ENCODE data around the gene PODXL. TPM values are rescaled to one million over a fixed set of nuclear protein-coding genes. Genes with fewer than 3 reads are reported as not detected.

PODXL gene
- total RNA-seq, 5 donors from 2014 or later (not counting 1 experiment from before 2014, with no cell fraction given): 0.63 to 2.6 (median 1.5) TPM

DNA sequence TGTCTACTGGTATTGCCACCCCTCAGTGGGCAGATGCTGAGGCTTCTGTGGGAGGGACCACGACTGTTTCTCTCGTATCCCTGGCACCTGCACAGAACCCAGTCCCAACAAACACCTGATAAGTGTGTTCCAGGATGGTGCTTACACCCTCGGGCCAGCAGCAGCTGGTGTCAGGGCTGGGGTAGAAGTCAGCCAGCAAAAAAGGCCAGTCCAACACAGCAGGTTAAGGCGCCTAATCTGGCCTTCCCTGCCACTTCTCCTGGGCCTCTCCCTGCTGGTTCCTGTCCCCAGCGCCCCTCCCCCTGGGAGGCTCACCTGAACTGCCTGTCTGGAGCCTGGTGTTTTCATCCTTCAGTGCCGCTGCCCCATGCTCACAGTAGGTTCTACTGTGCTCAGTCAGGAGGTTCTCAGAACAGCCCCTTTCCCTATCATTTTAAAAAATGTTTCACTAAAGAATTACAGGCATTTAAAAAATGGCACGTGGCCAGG is 20.0 kb downstream of the PODXL start:
- WGBS (ENCODE audit: insufficient coverage): 88% methylated on average over 4 of the region's 7 CpGs
- CTCF ChIA-PET: no interaction called here
- no peaks in the 10 kb centered on the region for H3K4me1 Mint-ChIP-seq

GRCh38 chr7:131533566-131534561 is 22.6 kb downstream of the PODXL start:
- Mint-ChIP-seq H3K27me3 (peaks cover 0 to 2% of the 10 kb centered on the region in 2 donors), H3K9me3 (no peaks in the 10 kb centered on the region), H3K27ac (no peak overlapping the region), H3K4me1 (no peaks in the 10 kb centered on the region), H3K4me3 (no peak overlapping the region), H3K36me3 (no peaks in the 10 kb centered on the region)
- Histone ChIP-seq H3K27me3 (replicated peaks in 1 of 2; ENCODE audit: control insufficient read depth in 2 of 2, extremely low read depth in 1 of 2, insufficient read depth in 2 of 2, low read length in 1 of 2) (peaks cover 0 to 16% of the 10 kb centered on the region in 2 experiments), H3K4me3 (ENCODE audit: control insufficient read depth in 1 of 2, extremely low read depth in 1 of 2, low read length in 1 of 2) (no peak overlapping the region), H3K27ac (ENCODE audit: low read length) (no peak overlapping the region), H3K4me1 (ENCODE audit: control insufficient read depth in 1 of 2, extremely low read depth in 1 of 2, insufficient read depth in 2 of 2, low read length in 2 of 2) (no peaks in the 10 kb centered on the region), H3K9me3 (no peaks in the 10 kb centered on the region), H3K36me3 (ENCODE audit: control insufficient read depth in 2 of 2, extremely low read depth in 1 of 2, insufficient read depth in 1 of 2, low read length in 1 of 2) (no peaks in the 10 kb centered on the region)
- DNase-seq (no peak), ATAC-seq (replicated peaks in 1 of 4) (no peak)
- ChIA-PET CTCF (no interaction called here), POLR2A (no interaction called here)
- 91% methylated on average over 4 of the region's 15 CpGs for WGBS (ENCODE audit: insufficient coverage)

More for the DNA sequence above, 20.0 kb downstream of the PODXL start:
- POLR2A ChIA-PET: no interaction called here
- Mint-ChIP-seq H3K9me3 (no peaks in the 10 kb centered on the region), H3K36me3 (no peaks in the 10 kb centered on the region), H3K4me3 (no peak overlapping the region), H3K27me3 (peaks cover 4 to 5% of the 10 kb centered on the region in 2 donors), H3K27ac (no peak overlapping the region)
- no peak for ATAC-seq (replicated peaks in 1 of 4)
- no peak overlapping the region for H3K27ac ChIP-seq (ENCODE audit: low read length)
- H3K4me3 ChIP-seq (ENCODE audit: control insufficient read depth in 1 of 2, extremely low read depth in 1 of 2, low read length in 1 of 2): no peak overlapping the region
- DNase-seq: no peak
- H3K9me3 ChIP-seq: no peaks in the 10 kb centered on the region
- peaks cover 0 to 11% of the 10 kb centered on the region in 2 experiments for H3K27me3 ChIP-seq (replicated peaks in 1 of 2; ENCODE audit: control insufficient read depth in 2 of 2, extremely low read depth in 1 of 2, insufficient read depth in 2 of 2, low read length in 1 of 2)
- H3K36me3 ChIP-seq (ENCODE audit: control insufficient read depth in 2 of 2, extremely low read depth in 1 of 2, insufficient read depth in 1 of 2, low read length in 1 of 2): no peaks in the 10 kb centered on the region
- no peaks in the 10 kb centered on the region for H3K4me1 ChIP-seq (ENCODE audit: control insufficient read depth in 1 of 2, extremely low read depth in 1 of 2, insufficient read depth in 2 of 2, low read length in 2 of 2)

- H3K4me3 Mint-ChIP-seq: no peak overlapping the region
- ATAC-seq (replicated peaks in 1 of 4): no peak
- H3K36me3 Mint-ChIP-seq: no peaks in the 10 kb centered on the region
These were observed 23.3 kb downstream of the PODXL start for GRCh38 chr7:131533151-131533559.

GRCh38 chr7:131532570-131533091 is 23.8 kb downstream of the PODXL start:
- CTCF ChIA-PET: interaction anchor here in 1 of 2 donors (0.6 kb wide), 1 partner anchor 21 kb away, joined by 3 read pairs; no protein-coding TSS in a partner anchor
- Histone ChIP-seq H3K9me3 (no peaks in the 10 kb centered on the region), H3K4me3 (ENCODE audit: control insufficient read depth in 1 of 2, extremely low read depth in 1 of 2, low read length in 1 of 2) (no peak overlapping the region), H3K4me1 (ENCODE audit: control insufficient read depth in 1 of 2, extremely low read depth in 1 of 2, insufficient read depth in 2 of 2, low read length in 2 of 2) (no peaks in the 10 kb centered on the region), H3K27ac (ENCODE audit: low read length) (no peak overlapping the region), H3K36me3 (ENCODE audit: control insufficient read depth in 2 of 2, extremely low read depth in 1 of 2, insufficient read depth in 1 of 2, low read length in 1 of 2) (no peaks in the 10 kb centered on the region), H3K27me3 (replicated peaks in 1 of 2; ENCODE audit: control insufficient read depth in 2 of 2, extremely low read depth in 1 of 2, insufficient read depth in 2 of 2, low read length in 1 of 2) (peaks cover 0 to 16% of the 10 kb centered on the region in 2 experiments)
- no peaks in the 10 kb centered on the region for H3K27me3 Mint-ChIP-seq
- no peaks in the 10 kb centered on the region for H3K36me3 Mint-ChIP-seq
- H3K27ac Mint-ChIP-seq: no peak overlapping the region
- ATAC-seq (replicated peaks in 1 of 4) (no peak), DNase-seq (no peak)
- H3K4me1 Mint-ChIP-seq: no peaks in the 10 kb centered on the region
- H3K9me3 Mint-ChIP-seq: no peaks in the 10 kb centered on the region
- WGBS (ENCODE audit: insufficient coverage): 83% methylated on average over 8 of the region's 10 CpGs
- POLR2A ChIA-PET: no interaction called here
- no peak overlapping the region for H3K4me3 Mint-ChIP-seq

More at GRCh38 chr7:131533151-131533559, 23.3 kb downstream of the PODXL start:
- H3K4me1 Mint-ChIP-seq: no peaks in the 10 kb centered on the region
- DNase-seq: no peak
- Histone ChIP-seq H3K4me1 (ENCODE audit: control insufficient read depth in 1 of 2, extremely low read depth in 1 of 2, insufficient read depth in 2 of 2, low read length in 2 of 2) (no peaks in the 10 kb centered on the region), H3K36me3 (ENCODE audit: control insufficient read depth in 2 of 2, extremely low read depth in 1 of 2, insufficient read depth in 1 of 2, low read length in 1 of 2) (no peaks in the 10 kb centered on the region), H3K27me3 (replicated peaks in 1 of 2; ENCODE audit: control insufficient read depth in 2 of 2, extremely low read depth in 1 of 2, insufficient read depth in 2 of 2, low read length in 1 of 2) (peaks cover 0 to 16% of the 10 kb centered on the region in 2 experiments), H3K4me3 (ENCODE audit: control insufficient read depth in 1 of 2, extremely low read depth in 1 of 2, low read length in 1 of 2) (no peak overlapping the region), H3K27ac (ENCODE audit: low read length) (no peak overlapping the region), H3K9me3 (no peaks in the 10 kb centered on the region)
- peaks cover 0 to 2% of the 10 kb centered on the region in 2 donors for H3K27me3 Mint-ChIP-seq
- WGBS (ENCODE audit: insufficient coverage): 79% methylated on average over 8 of the region's 9 CpGs
- H3K9me3 Mint-ChIP-seq: no peaks in the 10 kb centered on the region
- ChIA-PET POLR2A (no interaction called here), CTCF (interaction anchor here in 1 of 2 donors (0.6 kb wide), 1 partner anchor 21 kb away, joined by 3 read pairs; no protein-coding TSS in a partner anchor)
- H3K27ac Mint-ChIP-seq: no peak overlapping the region

- DNase-seq (no peak), ATAC-seq (replicated peaks in 1 of 4) (no peak)
- H3K36me3 ChIP-seq (ENCODE audit: control insufficient read depth in 2 of 2, extremely low read depth in 1 of 2, insufficient read depth in 1 of 2, low read length in 1 of 2): no peaks in the 10 kb centered on the region
- no peaks in the 10 kb centered on the region for H3K36me3 Mint-ChIP-seq
- no peaks in the 10 kb centered on the region for H3K9me3 ChIP-seq
- H3K4me3 ChIP-seq (ENCODE audit: control insufficient read depth in 1 of 2, extremely low read depth in 1 of 2, low read length in 1 of 2): no peak overlapping the region
- H3K27me3 ChIP-seq (replicated peaks in 1 of 2; ENCODE audit: control insufficient read depth in 2 of 2, extremely low read depth in 1 of 2, insufficient read depth in 2 of 2, low read length in 1 of 2): peaks cover 0 to 16% of the 10 kb centered on the region in 2 experiments
- no peak overlapping the region for H3K27ac Mint-ChIP-seq
- H3K27me3 Mint-ChIP-seq: peaks cover 0 to 4% of the 10 kb centered on the region in 2 donors
- H3K4me3 Mint-ChIP-seq: no peak overlapping the region
- ChIA-PET CTCF (interaction anchor here in 1 of 2 donors (0.6 kb wide), 1 partner anchor 15 kb away, joined by 3 read pairs; no protein-coding TSS in a partner anchor), POLR2A (interaction anchor here in 1 of 2 donors (0.7 kb wide), 1 partner anchor 124 kb away, joined by 6 read pairs; no protein-coding TSS in a partner anchor)
- H3K4me1 ChIP-seq (ENCODE audit: control insufficient read depth in 1 of 2, extremely low read depth in 1 of 2, insufficient read depth in 2 of 2, low read length in 2 of 2): no peaks in the 10 kb centered on the region
- H3K27ac ChIP-seq (ENCODE audit: low read length): no peak overlapping the region
- 100% methylated on average over 2 of the region's 6 CpGs for WGBS (ENCODE audit: insufficient coverage)
- H3K9me3 Mint-ChIP-seq: no peaks in the 10 kb centered on the region
- no peaks in the 10 kb centered on the region for H3K4me1 Mint-ChIP-seq
These were observed 26.3 kb downstream of the PODXL start for GRCh38 chr7:131530137-131530536.

DNA sequence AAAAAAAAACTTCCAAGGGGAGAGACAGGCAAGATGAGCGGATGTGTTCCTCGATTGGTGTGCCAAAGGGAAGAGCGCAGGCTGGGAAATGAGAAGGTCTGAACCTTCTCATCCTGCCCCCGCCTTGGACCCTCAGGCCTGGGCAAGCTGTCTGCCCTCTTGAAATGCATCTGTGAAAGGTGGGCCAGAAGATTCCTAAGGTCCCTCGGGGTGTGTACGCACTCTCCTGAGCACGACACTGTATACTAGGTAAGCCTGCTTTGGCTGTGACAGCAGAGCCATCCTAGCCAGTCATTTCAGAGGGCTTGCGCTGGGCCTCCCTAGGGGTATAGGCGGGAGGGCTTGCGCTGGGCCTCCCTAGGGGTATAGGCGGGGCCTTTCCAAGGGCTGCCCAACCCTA is 26.8 kb downstream of the PODXL start:
- H3K4me3 ChIP-seq (ENCODE audit: control insufficient read depth in 1 of 2, extremely low read depth in 1 of 2, low read length in 1 of 2): no peak overlapping the region
- no peak for DNase-seq
- no peaks in the 10 kb centered on the region for H3K4me1 ChIP-seq (ENCODE audit: control insufficient read depth in 1 of 2, extremely low read depth in 1 of 2, insufficient read depth in 2 of 2, low read length in 2 of 2)
- ATAC-seq (replicated peaks in 1 of 4): no peak
- no peaks in the 10 kb centered on the region for H3K9me3 ChIP-seq
- H3K27me3 Mint-ChIP-seq: peaks cover 0 to 4% of the 10 kb centered on the region in 2 donors
- POLR2A ChIA-PET: no interaction called here
- H3K4me3 Mint-ChIP-seq: no peak overlapping the region
- no peak overlapping the region for H3K27ac Mint-ChIP-seq
- CTCF ChIA-PET: no interaction called here
- 91% methylated on average over 8 of the region's 11 CpGs for WGBS (ENCODE audit: insufficient coverage)
- H3K27ac ChIP-seq (ENCODE audit: low read length): no peak overlapping the region
- H3K36me3 Mint-ChIP-seq: no peaks in the 10 kb centered on the region
- peaks cover 0 to 16% of the 10 kb centered on the region in 2 experiments for H3K27me3 ChIP-seq (replicated peaks in 1 of 2; ENCODE audit: control insufficient read depth in 2 of 2, extremely low read depth in 1 of 2, insufficient read depth in 2 of 2, low read length in 1 of 2)
- H3K4me1 Mint-ChIP-seq: no peaks in the 10 kb centered on the region
- no peaks in the 10 kb centered on the region for H3K9me3 Mint-ChIP-seq
- H3K36me3 ChIP-seq (ENCODE audit: control insufficient read depth in 2 of 2, extremely low read depth in 1 of 2, insufficient read depth in 1 of 2, low read length in 1 of 2): no peaks in the 10 kb centered on the region
